Fibroblast of skin of scalp (primary cell): Measurements from ENCODE around the gene DAZAP1.
A peak's percentile ranks its signal among the peaks of the same experiment; 100 is the strongest.

ENCODE experiments used
- DNase-seq: peaks from one replicate; pipeline ENCODE4 v3.0.0-alpha.2; 2013

Gene DAZAP1

DNA sequence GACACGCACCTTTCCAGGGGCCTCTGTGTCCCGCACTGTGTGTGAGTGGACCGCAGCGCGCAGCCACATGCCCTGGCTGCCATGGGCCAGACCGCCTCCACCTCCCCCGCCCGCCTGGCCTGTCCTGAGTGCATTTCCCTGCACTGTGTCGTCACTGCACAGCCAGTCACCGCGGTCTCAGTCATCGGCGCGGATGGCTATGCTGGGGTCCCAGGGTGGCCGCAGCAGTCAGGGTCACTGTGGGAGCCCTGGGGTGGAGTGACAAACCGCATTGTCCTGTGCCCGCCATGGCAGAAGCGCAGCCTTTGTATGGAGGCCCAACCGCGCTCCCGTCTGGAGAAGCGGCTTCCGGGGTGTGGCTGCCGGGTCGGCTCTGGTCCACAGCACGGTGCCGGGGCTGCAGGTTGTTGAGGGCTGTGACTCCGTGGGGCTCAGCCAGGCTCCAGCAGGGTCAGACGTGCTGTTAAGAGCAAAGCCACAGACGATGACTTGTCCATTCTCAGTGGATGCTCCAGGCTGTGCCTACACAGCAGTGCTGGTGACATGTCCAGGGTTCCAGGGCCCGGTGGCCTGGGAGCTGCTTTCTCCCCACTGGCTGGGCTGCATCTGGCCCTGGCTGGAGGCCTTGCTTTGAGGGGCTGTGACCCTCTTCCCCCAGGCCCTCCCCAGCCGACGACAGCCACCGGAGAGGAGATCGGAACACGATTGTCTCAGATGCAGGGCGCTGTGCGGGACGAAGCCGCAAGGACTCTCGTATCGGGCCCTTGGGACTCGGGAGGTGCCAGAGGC is 30.0 kb upstream of the DAZAP1 start:
- no peak for DNase-seq

- no peak for DNase-seq
These were observed 29.2 kb upstream of the DAZAP1 start for GRCh38 chr19:1377965-1378785.

- DNase-seq, result no peak
These were observed 28.1 kb upstream of the DAZAP1 start for GRCh38 chr19:1379126-1379905.

DNA sequence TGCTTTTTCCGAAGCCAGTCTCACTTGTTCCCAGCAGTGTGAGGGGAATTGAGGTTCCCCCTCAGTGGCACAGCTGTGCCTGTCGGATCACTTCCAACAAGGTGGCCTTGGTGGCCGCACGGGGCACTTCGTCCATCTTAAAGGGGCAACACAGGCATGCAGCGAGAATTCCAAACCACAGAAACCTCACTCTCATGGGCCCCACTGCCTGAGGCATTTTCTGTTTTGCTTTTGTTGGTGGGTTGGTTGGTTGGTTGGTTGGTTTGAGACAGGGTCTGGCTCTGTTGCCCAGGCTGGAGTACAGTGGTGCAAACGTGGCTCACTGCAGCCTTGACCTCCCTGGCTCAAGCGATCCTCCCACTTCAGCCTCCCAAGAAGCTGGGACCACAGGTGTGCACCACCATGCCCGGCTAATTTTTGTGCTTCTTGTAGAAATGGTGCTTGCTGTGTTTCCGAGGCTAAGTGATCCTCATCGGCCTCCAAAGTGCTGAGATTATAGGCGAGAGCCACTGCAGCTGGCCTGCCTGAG is 27.4 kb upstream of the DAZAP1 start:
- DNase-seq, result no peak

DNA sequence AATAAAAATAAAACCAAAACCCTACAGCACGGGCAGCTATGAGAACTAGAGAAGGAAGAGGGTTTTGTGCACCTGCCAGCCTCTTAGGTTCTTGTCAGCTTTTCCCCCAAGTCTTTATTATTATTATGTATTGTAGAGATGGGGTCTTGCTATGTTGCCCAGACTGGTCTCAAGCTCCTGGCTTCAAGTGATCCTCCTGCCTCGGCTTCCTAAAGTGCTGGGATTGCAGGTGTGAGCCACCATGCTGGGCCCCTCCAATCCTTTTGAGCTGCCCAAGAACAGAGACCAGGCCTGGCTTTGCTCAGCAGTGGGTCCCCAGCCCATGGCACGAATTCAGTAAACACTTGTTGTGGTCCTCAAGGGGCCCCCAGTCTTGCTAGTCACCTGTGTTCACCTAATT is 25.1 kb upstream of the DAZAP1 start:
- no peak for DNase-seq

GRCh38 chr19:1383017-1383311 is 24.4 kb upstream of the DAZAP1 start:
- DNase-seq, result peak; percentile 92

DNA sequence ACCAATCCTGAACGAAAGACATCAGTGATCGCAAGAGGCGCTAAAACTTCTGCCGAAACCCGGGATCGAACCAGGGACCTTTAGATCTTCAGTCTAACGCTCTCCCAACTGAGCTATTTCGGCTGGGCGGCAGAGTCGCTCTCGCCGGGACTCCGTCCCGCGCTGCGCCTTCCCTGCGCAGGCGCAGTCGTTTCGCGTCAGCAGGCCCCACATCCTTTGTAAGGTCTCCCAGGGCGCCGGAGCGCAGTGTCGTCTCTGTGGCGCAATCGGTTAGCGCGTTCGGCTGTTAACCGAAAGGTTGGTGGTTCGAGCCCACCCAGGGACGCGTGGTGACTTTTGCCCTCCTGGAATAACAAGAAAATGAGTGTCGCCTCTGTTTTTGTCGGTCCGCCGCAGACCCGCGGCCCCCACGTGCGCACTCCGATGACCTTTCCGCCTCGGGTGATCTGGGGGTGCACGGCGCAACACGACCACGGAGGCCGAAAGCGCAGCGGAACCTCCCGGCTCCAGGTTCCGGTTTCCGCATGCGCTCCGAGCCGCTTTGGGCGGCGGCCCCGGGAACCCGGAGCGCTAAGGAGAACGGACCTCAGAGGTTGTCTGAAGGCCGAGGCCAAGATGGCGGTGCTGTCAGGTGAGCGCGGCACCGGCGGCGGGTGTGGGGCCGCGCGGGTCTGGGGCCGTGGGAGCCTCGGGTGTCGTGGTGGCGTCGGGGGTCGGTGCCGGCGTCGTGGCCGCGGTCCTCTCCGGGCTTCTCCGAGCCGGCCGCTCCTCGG is 23.9 kb upstream of the DAZAP1 start, which contains the start of gene NDUFS7:
NDUFS7 (plus strand) TSS at position 596 of the 773 bp plus-strand sequence; CDS start at position 616, 20 bp downstream.
- DNase-seq, result peak; percentile 94

- no peak for DNase-seq
These were observed 23.3 kb upstream of the DAZAP1 start for GRCh38 chr19:1384085-1384462.

GRCh38 chr19:1384478-1385110 is 22.8 kb upstream of the DAZAP1 start:
- no peak for DNase-seq

GRCh38 chr19:1385816-1386215 is 21.6 kb upstream of the DAZAP1 start:
- no peak for DNase-seq

GRCh38 chr19:1386945-1387683 is 20.3 kb upstream of the DAZAP1 start:
- no peak for DNase-seq

GRCh38 chr19:1387684-1388636 is 19.4 kb upstream of the DAZAP1 start:
- no peak for DNase-seq

DNA sequence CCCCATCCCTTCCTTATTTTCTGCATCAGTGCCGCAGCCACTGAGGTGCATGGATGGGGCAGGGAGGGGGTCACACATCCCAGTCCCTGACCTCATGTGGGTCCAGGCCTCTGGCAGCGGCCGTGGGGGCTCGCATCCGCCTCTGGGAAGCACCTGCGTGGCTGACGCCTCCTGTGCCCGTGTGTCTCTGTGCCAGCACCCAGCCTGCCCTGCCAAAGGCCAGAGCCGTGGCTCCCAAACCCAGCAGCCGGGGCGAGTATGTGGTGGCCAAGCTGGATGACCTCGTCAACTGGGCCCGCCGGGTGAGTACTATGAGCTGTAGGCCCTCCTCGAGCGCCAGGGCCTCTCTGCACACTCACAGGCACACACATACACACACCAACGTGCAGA is 18.8 kb upstream of the DAZAP1 start:
- DNase-seq, result no peak

DNA sequence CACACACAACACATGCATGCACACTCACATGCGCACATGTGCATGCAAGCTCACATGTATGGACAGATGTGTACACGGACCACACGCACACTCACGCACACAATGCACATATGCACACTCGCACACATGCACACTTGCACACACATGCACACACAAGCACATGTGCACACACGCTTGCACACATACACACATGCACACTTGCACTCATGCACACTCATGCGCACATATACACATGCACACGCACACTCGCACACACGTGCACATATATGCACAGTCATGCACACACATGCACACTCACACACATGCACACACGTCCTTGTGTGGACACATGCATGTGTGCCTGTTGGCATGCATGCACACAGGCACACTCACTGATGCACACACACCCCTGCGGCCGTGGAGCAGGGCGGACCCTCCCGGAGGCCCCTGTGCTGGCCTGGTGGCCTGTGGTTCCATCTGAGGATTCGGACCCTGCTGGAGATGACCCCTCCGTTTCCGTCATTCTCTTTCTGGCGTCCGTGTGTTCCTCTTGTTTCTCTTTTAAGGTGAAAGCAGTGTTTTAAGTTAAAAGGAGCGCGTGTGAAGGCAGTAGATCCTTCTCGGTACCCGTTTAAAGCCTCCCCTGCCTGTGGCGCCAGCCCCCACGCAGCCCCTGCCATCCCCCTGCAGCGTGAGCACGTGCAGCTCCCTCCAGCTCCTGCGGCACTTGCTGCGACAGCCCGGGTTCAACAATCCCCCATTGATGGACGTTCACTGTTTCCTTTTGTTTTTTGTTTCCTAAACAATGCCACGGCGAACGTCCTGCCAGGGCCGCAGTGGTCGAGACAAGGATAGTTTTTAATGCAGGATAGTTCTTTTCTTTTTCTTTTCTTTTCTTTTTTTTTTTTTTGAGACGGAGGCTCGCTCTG is 18.1 kb upstream of the DAZAP1 start:
- DNase-seq, result no peak

DNA sequence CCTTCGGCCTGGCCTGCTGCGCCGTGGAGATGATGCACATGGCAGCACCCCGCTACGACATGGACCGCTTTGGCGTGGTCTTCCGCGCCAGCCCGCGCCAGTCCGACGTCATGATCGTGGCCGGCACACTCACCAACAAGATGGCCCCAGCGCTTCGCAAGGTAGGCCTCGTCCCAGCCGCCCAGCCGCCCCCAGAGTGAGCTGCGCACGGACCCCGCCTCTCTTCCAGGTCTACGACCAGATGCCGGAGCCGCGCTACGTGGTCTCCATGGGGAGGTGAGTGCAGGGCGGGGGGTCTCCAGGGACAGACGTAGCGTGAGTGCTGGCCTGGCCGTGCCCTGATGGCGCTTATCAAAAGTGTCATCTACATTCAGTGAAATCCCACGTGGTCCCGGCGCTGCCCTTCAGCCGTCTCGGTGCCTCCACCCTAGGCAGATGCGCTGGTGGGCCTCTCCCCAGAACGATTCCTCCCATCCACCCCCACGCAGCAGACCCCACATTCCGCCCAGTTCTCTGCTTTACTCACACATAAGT is 16.4 kb upstream of the DAZAP1 start:
- no peak for DNase-seq

DNA sequence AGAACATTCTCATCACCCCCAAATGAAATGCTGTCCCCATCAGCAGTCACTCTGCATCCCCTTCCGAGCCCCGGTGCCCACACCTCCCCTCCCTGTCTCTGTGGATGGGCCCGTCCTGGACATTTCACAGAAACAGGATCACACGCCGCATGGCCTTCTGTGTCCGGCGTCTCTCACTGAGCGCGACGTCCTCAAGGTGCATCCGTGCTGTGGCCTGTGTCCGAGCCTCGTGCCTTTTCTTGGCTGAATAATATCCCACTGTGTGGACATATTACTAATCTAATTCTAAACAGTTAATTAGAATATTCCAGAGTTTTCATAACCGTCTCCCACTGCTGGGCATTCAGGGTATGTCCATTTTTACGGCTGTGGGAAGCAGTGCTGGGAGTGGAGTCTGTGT is 15.0 kb upstream of the DAZAP1 start:
- DNase-seq, result no peak

GRCh38 chr19:1392939-1393530 is 14.4 kb upstream of the DAZAP1 start:
- no peak for DNase-seq

DNA sequence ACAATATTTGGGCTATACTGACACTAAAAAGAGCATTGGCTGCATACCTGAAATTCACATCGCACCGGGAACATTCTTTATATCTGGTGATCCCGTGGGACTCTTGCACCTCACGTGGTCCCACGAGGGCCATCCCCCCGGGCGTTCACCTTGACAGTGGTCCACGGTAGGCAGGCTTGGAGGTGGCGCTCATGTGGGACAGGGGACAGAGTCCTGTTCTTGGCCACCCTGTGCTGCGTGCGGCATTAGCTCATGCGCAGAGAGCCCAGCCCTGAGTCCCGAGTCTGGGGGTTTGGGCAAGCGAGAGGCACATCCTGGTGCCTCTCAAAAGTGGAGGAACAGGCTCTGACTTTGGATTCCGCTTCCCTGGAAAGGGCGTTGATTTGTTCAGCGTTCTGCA is 13.5 kb upstream of the DAZAP1 start:
- no peak for DNase-seq
